ENCODE results near the gene GULP1.
"Not testable (repeated sequence)": the region's sequence is repeated elsewhere in the genome, so short reads cannot be mapped to it uniquely, and the experiment has no call there.

Gene GULP1

DNA sequence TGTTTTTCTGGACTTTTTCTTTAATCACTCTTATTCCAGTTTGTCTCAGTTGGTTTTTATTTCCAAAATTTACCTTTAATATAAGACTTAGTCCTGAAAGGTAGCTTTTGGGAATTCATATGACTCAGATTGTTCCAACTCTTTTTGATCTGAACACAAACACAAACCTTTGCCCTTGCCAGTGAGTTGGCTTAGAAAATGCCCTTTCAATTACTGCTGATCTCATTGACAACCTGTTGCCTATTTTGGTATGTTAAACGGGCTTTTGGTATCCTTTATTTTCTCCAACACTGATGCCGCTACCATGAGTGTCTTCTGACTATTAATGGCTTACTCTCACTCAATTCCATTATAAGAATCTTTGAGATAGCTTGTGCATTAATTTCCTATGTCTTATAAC lies 143.4 kb downstream of the GULP1 start:
- FAIRE-seq: no peak

DNA sequence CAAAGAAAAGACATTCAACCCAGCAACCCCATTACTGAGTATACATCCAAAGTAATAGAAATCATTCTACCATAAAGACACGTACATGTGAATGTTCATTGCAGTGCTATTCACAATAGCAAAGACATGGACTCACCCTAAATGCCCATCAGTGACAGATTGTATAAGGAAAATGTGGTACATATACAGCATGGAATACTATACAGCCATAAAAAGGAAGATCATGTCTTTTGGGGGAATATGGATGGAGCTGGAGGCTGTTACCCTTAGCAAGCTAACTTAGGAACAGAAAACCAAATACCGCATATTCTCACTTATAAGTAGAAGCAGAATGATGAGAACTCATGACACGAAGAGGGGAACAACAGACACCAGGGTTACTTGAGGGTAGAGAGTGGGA lies 145.9 kb downstream of the GULP1 start:
- FAIRE-seq: no peak

DNA sequence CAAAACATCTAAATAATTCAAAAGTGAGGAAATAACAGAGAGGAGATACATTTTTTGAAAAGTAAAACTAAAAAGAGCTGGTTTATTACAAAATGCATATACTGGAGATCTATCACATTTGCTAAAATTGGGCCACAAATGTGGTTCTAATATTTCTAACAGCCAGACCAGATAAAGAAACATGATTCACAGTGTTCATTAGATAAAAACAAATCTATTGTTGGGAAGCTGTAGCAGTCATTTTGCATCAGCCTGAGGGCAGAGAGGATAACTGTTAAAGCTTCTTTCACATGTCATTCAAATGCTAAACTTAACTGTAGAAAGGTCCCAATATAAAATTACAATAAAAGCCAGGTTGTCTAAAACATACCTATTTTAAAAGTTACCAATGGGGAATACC lies 148.3 kb downstream of the GULP1 start:
- no peak for FAIRE-seq

DNA sequence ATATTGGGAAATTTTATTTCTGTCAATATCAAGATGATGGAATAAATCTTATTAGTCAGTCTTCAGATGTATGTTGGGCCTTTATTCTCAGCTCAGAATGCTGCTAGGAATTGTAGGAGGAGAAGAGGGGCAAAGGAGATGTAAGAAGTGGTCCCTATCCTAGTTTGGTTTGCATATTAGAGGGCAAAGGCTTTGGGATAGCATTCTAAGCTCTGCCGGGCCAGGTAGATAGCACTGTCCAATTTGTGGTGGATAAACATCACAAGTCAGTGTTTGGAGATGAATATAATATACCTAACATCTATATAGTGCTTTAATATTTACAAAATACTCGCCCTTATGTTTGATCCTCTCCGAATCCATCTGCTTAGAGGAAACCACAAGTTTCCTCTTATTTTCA lies 149.2 kb downstream of the GULP1 start:
- FAIRE-seq: no peak

DNA sequence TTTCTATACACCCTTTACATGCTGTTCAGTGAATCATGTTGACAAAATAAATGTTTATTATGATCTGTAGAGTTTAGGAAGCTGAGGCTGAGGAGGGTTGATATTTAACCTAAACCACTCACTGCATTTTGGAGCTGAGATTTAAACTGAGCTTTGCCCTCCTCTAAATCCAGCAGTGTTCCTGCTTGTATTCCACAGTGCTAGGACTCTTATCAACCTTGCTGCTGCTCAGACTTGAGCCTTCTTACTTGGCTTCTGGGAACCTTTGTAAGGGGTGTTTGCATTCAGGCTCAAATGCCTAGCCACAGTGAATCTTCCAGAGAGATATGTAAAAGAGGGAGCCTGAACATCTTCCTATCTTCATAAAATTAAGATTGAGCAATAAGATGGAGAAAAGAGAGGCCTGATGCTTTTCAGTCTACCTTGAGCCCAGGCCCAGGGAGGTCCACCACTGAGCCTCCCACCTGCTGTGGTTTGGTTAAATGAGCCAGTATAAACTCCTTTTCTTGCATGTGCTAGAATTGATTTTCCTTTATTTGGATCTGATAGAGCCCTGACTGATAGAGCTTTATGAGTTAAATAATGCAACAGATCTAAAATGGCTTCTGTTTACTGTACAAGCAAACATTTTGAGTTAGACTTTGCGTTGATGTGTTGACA lies 149.7 kb downstream of the GULP1 start:
- no peak for FAIRE-seq

DNA sequence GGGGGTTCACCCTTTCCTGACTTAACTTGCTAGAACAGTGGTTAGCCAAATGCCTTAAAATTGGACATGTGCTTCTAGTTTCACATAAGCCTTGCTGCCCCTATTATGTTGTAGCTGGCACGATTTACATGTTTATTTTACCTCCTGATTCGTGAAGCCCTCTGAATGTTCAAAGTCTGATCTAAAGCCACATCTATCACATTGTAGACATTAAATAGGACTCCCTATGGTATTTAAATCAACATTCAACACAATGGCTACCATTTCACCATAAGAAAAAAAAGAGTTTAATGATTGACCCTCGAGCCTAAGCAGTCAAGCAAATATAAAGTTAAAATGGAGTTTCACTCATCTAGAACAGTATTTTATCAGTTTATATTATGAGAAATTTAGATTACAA lies 151.5 kb downstream of the GULP1 start:
- FAIRE-seq: no peak

DNA sequence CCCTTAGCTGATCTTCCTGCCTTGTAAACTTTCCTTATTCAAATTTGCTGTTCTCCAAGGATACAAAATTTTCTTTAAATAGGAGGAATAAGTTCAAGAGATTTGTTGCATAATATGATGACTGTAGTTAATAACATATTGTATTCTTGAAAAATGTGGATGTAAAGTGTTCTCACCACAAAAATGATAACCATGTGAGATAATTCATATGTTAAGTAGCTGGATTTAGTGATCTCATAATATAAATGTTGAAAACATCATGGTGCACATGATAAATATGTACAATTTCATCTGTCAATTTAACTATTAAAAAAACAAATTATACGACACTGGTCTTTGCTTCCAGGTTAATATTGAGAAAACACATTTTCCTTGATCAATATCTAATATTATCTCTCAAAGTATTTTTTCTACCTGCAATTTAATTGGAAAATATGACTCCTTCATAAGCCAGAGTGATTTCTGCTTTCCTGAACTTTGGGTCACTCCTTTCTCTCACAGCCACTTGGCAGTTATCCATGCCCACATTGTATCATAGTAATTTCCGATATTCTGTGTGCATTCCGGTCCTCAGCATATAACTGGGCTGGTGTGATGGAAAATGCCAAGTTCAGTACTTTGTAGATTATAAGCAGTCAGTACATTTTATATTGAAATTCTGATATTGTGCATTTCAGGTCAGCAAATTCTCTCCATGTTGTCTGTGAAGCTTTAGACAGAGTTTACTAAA lies 152.6 kb downstream of the GULP1 start:
- no peak for FAIRE-seq

DNA sequence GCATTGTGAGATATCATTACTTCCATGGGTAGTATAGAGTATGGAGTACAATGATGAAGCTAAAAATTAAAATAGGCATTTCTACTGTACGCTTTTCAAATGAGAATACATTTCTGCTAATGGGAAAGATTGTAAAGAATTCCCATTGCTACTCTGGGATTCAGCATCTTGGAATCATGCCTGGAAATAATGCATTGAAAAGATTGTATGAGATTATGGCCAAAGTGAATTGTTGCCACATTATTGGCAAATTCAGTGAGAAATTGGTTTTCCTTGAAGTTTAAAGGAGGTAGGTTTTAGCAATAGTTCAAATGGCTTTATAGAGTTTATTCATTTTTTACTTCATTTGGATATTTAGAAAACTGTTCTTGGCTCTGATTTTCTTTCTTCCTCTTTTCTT lies 157.9 kb downstream of the GULP1 start:
- FAIRE-seq: no peak

DNA sequence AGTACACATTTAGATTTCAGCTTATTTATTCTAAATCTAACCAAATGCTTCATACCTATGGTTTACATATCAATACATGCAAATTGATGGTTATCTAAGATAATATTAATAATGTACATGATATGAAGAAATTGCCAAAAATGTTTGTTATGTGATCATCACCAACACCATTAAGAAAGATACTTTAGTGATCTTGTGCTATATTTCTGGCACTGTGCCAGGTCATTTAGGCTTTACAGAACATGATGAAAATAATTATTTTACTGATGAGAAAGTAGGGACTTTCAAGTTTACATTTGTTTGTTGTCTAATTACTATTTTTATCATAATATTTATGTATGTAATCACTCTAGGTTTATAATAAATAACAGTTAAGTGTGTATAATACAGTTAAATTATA lies 158.3 kb downstream of the GULP1 start:
- no peak for FAIRE-seq

DNA sequence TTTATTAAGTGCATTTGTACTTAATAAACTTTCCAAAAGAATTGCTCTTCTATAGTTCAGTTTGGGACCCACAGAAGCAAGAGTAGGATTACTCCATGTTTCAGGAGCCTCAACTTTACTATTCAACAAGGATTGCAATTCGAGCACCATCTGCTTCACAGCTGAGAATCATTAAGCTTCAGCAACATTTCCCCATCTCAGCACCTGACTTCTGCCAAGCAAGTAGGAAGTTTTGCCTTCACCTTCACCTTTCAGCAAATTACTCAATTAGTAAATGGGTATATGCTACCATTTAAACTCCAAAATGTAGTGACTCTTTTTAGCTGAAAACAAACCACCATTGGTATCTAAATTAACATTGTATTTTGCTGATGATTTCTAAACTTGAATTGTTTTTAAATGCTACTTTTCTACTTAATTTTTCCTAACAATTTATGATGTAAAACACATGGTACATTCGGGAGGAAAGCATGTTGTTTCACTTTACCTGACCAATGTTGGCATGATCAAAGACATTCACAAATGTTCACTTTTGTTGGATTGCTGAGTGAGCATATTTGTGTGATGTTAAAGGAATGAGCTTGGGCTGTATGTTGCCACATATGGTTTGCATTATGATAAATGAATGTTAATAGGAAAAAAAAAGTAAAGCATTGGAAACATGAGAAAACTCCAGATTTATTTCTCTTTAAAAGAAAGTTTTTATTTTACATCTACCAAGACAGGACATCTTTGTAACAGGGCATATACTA lies 159.2 kb downstream of the GULP1 start:
- no peak for FAIRE-seq

DNA sequence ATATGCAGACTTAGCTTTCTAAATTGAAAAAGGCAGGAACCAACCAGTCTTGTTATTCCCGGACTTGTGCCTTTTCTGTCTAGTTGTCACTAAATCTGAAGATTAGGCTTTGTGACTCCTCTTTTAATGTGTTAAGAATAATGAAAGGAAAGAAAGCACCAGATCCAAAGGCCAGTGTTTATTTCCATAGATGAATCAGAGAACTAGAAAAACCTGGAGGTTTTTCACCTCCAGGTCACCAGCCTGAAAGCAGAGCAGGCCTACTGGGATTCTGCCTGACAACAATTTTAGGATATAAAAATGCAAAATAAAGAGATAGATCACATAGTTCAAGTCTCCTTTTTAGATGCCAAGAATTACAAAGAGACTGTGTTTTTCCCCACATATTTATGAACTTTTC lies 160.4 kb downstream of the GULP1 start:
- no peak for FAIRE-seq

DNA sequence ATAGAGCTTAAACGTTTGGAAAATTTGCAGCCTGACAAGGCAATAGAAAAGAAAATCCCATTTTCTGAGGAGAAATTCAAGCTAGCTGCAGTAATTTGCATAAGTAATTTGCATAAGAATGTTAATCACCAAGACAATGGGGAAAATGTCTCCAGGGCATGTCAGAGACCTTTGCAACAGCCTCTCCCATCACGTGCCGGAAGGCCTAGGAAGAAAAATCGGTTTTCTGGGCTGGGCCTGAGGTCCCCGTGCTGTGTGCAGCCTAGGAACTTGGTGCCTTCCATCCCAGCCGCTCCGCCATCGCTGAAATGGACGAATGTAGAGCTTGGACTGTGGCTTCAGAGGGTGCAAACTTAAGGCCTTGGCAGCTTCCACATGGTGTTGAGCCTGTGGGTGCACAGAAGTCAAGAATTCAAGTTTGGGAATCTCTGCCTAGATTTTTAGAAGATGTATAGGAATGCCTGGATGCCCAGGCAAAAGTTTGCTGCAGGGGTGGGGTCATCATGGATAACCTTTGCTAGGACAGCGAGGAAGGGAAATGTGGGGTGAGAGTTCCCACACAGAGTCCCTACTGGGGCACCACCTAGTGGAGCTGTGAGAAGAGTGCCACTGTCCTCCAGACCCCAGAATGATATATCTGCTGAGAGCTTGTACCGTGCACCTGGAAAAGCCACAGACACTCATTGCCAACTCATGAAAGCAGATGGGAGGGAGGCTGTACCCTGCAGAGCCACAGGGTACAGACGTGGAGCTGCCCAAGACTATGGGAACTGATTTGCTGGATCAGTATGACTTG lies 164.6 kb downstream of the GULP1 start:
- FAIRE-seq: no peak

DNA sequence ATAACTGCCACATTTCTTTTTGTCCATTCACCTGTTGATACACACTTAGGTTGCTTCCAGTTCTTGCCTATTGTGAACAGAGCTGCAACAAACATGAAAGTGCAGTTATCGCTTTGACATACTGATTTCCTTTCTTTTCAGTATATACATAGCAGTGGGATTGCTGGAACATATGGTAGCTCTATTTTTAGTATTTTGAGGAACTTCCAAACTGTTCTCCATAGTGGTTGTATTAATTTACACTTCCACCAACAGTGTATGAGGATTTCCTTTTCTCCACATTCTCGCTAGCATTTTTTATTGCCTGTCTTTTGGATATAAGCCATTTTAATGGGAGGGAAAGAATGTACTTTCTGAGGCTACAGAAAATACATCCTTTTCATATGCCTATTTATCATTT lies 167.4 kb downstream of the GULP1 start:
- no peak for FAIRE-seq

DNA sequence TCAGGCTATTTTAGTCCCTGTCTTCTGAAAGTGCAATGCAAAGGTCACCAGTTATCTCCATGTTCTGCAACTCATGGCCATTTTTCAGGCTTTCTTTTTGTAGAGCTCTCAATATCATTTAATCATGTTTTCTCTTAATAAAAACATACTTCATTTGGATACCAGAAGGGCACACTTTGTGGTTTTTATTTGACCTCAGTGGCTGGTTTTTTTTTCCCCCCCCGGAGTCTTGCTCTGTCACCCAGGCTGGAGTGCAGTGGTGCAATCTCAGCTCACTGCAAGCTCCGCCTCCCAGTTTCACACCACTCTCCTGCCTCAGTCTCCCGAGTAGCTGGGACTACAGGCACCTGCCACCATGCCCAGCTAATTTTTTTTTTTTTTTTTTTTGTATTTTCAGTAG lies 174.4 kb downstream of the GULP1 start:
- not testable (repeated sequence) for FAIRE-seq

DNA sequence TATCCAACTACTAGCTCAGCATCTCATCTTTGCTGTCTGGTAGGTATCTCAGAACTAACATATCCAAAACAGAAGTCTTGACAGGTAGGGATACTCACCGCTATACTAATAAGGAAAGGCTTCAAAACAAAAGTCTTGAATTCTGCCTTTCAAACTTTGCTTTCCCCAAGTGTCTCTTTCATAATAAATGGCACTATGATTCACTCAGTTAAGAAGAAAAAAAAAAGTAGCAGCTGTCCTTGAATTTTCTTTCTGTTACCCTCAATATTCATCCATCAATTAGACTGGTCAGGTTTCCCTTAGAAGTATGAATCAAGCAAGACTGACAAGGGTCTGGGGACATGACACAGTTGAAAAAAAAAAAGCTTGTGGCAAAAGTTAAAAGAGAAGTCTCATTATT lies 175.1 kb downstream of the GULP1 start:
- FAIRE-seq: no peak

DNA sequence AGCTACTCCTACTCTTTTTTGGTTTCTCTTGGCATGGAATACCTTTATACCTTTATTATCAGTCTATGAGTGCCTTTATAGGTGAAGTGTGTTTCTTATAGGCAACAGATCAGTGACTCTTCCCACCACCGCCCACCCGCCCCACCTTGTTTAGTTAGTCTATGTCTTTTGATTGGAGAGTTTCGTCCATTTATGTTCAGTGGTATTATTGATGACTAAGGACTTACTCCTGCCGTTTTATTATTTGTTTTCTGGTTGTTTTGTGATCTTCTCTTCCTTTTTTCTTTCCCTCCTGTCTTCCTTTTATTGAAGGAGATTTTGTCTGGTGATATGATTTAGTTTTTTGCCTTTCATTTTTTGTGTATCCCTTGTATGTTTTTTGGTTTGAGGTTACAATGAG lies 179.5 kb downstream of the GULP1 start:
- FAIRE-seq: no peak

DNA sequence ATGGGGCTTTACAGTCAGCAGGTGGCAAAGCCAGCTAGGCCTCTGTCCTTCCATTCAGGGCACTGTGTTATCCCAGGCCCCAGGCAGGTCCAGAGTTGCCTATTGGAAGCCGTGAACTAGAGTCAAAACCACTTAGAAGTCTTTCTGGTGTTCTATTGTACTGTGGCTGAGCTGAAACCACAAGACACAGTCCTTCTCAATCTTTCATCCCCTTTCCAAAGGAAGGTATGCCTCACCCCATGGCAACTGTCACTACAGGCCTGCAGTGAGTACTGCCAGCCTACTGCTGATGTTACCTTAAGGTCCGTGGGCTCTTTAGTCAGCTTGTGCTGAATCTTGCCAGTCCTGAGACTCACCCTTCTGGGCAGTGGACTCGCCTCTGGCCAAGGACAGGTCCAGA lies 181.6 kb downstream of the GULP1 start:
- FAIRE-seq: no peak

DNA sequence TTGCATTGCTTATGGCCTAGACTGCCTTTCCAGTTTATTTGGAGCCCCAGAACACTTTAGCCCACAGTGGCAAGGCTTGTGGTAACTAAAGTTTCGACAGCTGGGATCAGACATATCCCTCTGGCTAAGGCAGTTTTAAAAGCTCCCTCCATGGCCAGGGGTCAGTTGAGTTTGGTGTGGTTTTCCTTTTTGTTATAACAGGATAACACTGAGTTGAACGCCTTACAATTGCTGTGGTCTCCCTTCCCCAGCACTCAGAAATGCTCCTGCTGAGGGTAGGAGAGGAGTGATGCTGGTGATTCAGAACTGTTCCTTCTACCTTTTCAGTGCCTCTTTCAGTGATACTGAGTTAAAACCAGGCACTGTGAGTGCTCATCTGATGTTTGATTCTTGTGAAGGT lies 182.6 kb downstream of the GULP1 start:
- no peak for FAIRE-seq

DNA sequence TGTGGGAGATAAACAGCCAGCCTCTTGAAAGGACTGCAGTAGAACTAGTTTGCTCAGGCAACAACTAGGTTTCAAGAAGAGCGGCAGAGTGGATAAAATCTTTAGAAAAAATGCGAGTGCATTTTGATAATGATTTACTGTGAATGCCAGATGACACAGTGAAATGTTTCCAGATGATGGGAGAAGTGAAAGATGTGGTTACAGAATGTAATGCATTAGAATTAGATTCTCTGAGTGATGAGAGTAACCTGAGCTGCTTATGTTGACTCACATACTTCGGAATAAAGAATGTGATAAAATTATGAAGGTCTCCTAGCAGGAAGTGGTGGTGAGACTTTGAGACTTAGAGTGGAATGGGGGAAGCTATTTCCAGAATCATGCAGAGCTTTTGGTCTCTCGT lies 184.3 kb downstream of the GULP1 start:
- no peak for FAIRE-seq

DNA sequence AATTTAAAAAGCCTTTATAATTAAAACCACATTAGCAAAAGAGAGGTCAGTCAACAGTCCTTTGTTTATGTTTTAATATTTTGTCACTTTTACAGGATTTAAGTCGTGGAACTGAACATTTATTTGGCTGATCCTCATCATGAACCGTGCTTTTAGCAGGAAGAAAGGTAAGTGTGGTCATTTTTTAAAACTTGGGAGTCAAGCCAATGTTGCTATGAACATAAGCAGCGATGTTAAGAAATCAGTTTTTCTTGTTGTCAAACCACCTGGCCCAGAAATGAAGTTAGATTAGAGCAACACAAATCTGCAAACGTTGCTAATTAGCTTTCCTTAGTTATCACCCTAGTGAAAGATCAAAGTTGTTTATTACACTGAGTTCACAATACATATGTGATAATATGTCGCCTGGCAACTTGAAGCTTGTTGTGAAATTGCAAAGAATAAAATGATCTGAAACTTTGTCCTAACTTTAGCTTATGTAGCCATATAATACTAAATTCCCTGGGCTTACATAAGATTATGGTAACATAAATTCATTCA lies 186.0 kb downstream of the GULP1 start:
- FAIRE-seq: no peak

DNA sequence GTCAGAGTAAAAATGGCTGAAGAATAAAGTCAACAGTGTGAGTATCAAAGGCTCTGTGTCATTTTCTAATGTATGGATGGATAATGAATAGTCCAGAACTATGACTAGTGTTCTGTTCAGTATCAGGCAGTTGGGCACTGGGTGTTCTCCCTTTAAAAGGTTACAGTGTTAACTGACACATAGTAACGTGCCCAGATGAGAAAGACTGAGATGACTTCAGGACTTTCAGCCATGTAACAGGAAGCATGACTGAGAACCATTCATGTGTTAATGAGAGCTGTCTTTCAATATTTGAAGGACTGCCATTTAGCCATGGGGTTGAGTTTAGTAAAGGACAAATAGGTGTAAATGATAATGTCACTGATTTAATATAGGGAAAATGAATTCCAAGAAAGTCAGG lies 187.1 kb downstream of the GULP1 start:
- FAIRE-seq: no peak

DNA sequence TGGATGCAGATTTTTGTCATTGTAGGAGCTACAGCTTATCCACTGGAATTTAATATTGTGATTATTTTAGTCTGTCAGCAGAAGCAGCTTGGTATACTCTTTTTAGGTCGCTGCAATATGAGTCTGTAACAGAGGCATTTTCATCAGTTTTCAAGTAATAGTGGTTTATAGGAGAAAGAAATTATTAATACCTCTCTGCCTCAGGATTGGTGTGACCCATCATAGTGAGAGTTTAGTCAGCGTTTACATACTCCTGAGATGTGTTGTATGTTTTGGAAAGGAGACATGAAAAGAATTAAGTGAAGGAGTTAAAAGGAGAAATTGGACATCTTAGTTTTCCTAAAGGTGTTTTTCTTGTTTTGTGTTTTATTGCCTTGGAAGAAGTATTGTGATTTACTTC lies 189.8 kb downstream of the GULP1 start:
- FAIRE-seq: no peak

DNA sequence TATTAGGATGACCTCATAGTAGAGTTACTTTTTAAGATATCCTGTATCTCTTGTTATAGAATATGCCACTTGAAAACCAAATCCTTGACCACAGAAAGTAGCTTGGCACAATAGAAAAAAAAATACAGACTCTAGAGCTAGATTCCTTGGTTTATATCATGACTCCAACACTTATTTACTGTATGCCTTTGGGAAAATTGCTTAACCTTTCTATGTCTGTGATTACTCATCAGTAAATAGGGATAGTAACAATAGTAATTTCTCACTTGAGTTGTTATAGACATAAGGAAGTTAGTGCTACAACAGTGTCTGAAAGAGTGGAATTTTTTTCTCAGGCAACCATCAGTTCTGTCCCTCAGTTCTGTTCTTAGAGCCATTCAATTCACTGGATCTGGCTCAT lies 193.8 kb downstream of the GULP1 start:
- no peak for FAIRE-seq
